Neural progenitor cell (in vitro differentiated cells): Measurements from ENCODE around the gene KRTAP5-1.
"Not testable (repeated sequence)": the region's sequence is repeated elsewhere in the genome, so short reads cannot be mapped to it uniquely, and the experiment has no call there.

ENCODE experiments used
- CTCF ChIP-seq: fragments of 200-600 bp; sonication (generic); IDR thresholded peaks from 2 replicates; pipeline ENCODE4 v1.5.1; 2017; ENCODE audit warnings: antibody characterized with exemption, mild to moderate bottlenecking
- EZH2 ChIP-seq: fragments of 200-600 bp; sonication (generic); IDR thresholded peaks from 2 replicates; pipeline ENCODE4 v1.6.1; 2017; ENCODE audit warnings: antibody characterized with exemption, mild to moderate bottlenecking, moderate library complexity
- EZH2phosphoT487 ChIP-seq: fragments of 200-600 bp; sonication (generic); IDR thresholded peaks from 2 replicates; pipeline ENCODE4 v1.6.1; 2017; ENCODE audit warnings: antibody characterized with exemption

DNA sequence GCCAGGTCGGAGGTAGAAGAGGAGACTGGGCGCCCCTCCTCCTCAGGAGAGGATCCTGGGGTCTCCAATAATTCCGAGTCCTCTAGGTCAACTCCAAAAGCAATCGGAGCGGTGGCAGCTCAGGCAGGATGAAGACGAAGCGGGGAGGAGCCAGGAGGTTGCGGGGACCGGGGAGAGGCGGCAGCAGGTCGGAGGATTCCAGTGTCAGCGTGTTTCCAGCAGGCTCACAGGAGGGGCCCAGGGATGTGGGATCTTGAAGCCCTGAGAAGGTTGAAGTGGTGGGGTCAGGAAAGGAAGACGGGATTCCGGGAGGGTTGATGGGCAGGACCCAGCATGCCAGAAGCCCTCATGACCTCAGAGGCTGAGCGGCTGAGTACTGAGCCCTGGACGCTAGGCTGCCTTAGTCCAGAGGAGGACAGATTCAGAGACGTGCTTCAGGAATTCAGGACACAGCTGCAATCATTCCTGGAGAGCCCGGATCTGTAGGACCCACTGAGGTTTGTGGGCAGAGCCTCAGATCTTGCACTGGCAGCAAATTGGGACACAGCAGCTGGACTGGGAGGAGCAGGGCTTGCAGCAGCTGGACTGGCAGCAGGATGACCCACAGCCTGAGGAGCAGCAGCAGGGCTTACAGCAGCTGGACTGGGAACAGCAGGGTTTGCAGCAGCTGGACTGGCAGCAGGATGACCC is 22.2 kb upstream of the KRTAP5-1 start:
- TF ChIP-seq CTCF, EZH2phosphoT487, EZH2: not testable (repeated sequence)
